ENCODE data around the gene CRIM1.

DNA sequence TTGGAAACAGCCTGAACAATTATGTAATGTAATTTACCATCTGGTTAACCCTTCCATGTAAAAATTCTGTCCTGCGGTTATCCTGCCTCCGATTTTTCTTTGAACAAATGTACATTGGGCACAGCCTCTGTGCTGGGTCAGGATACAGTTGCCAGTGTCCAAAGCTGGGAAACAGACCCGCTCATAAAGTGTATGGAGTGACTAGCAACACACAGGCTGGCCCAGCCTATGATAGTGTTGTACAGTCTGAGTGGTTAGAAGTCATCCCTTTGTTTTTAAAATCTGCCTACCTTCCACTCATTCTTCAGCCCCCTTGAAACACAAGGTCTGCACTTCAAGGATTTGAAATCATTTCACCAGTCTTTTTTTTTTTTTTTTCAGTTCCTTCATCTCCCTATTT, 192.3 kb downstream of the CRIM1 start:
- TF ChIP-seq, protein P1, sequence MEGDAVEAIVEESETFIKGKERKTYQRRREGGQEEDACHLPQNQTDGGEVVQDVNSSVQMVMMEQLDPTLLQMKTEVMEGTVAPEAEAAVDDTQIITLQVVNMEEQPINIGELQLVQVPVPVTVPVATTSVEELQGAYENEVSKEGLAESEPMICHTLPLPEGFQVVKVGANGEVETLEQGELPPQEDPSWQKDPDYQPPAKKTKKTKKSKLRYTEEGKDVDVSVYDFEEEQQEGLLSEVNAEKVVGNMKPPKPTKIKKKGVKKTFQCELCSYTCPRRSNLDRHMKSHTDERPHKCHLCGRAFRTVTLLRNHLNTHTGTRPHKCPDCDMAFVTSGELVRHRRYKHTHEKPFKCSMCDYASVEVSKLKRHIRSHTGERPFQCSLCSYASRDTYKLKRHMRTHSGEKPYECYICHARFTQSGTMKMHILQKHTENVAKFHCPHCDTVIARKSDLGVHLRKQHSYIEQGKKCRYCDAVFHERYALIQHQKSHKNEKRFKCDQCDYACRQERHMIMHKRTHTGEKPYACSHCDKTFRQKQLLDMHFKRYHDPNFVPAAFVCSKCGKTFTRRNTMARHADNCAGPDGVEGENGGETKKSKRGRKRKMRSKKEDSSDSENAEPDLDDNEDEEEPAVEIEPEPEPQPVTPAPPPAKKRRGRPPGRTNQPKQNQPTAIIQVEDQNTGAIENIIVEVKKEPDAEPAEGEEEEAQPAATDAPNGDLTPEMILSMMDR (IDR thresholded peaks at IDR 0.05; ENCODE audit: borderline replicate concordance, extremely low read depth, low read length, poor library complexity, severe bottlenecking), result no peak
- TF ChIP-seq EZH2 (IDR thresholded peaks at IDR 0.05; ENCODE audit: borderline replicate concordance, low read depth, low read length, severe bottlenecking), result no peak

All from DND-41 (cell line).